Liver (tissue), 9 donors: ENCODE measurements around the gene CD276. TPM values are rescaled to one million over a fixed set of nuclear protein-coding genes. Genes with fewer than 3 reads are reported as not detected.

Experiments
- DNase-seq: peaks from one replicate; pipeline ENCODE4 v3.0.0-alpha.2; 2017; ENCODE audit warnings: low spot score
- H3K27ac ChIP-seq, 2 donors: one replicate each; pipeline ENCODE4 v1.7.0; 2013; ENCODE audit warnings: inconsistent platforms in 2 of 2, low read length in 2 of 2, control low read depth in 1 of 2, low read depth in 1 of 2, mild to moderate bottlenecking in 1 of 2
- H3K27me3 ChIP-seq, 4 donors: one replicate each; pipeline versions ENCODE4 v1.6.1 to v1.7.0; 2013; ENCODE audit warnings: low read length in 3 of 4, inconsistent platforms in 1 of 4, mild to moderate bottlenecking in 1 of 4, moderate library complexity in 1 of 4; ENCODE audit not compliant: control insufficient read depth in 4 of 4, insufficient read depth in 4 of 4
- H3K36me3 ChIP-seq, 4 donors: one replicate each; pipeline versions ENCODE4 v1.6.1 to v1.7.0; 2013; ENCODE audit warnings: low read length in 3 of 4, mild to moderate bottlenecking in 3 of 4, low read depth in 1 of 4, moderate library complexity in 1 of 4; ENCODE audit not compliant: control insufficient read depth in 4 of 4, insufficient read depth in 3 of 4
- H3K4me1 ChIP-seq, 4 donors: one replicate each; pipeline versions ENCODE4 v1.6.1 to v1.7.0; 2013; ENCODE audit warnings: low read length in 3 of 4, mild to moderate bottlenecking in 3 of 4, moderate library complexity in 1 of 4; ENCODE audit not compliant: control insufficient read depth in 4 of 4, insufficient read depth in 4 of 4
- H3K4me3 ChIP-seq, 3 donors: one replicate each; pipeline versions ENCODE4 v1.6.1 to v1.7.0; 2013; ENCODE audit warnings: low read length in 3 of 3, control low read depth in 1 of 3, low read depth in 1 of 3, mild to moderate bottlenecking in 1 of 3
- H3K9ac ChIP-seq, 2 donors: one replicate each; pipeline ENCODE4 v1.7.0; 2013; ENCODE audit warnings: low read length in 2 of 2, mild to moderate bottlenecking in 2 of 2, moderate library complexity in 2 of 2, control low read depth in 1 of 2, low read depth in 1 of 2
- H3K9me3 ChIP-seq, 4 donors: one replicate each; pipeline versions ENCODE4 v1.6.1 to v1.7.0; 2013; ENCODE audit warnings: low read length in 3 of 4; ENCODE audit not compliant: control insufficient read depth in 4 of 4
- ATF3 ChIP-seq: IDR thresholded peaks from 2 replicates; pipeline ENCODE4 v1.6.1; 2016; ENCODE audit warnings: antibody characterized with exemption
- CTCF ChIP-seq: fragments of 150-350 bp; IDR thresholded peaks from 2 replicates; pipeline ENCODE4 v1.5.1; 2017; ENCODE audit warnings: improper control_type of control experiment, low read depth, low read length; ENCODE audit not compliant: missing input control
- EGR1 ChIP-seq, 2 donors: IDR thresholded peaks; 2 replicates each; pipeline ENCODE4 v1.6.1; 2016 to 2018; ENCODE audit warnings: antibody characterized with exemption in 2 of 2, low read depth in 2 of 2
- FOXA1 ChIP-seq: IDR thresholded peaks from 2 replicates; pipeline ENCODE4 v1.6.1; 2016; ENCODE audit warnings: antibody characterized with exemption
- FOXA2 ChIP-seq: IDR thresholded peaks from 2 replicates; pipeline ENCODE4 v1.6.1; 2016; ENCODE audit warnings: antibody characterized with exemption
- GABPA ChIP-seq, 2 donors: IDR thresholded peaks in 1 of 2; conservative IDR thresholded peaks in 1 of 2; 2 replicates each; pipeline ENCODE4 v1.6.1; 2016; ENCODE audit warnings: antibody characterized with exemption in 2 of 2, mild to moderate bottlenecking in 1 of 2, moderate library complexity in 1 of 2
- HNF4A ChIP-seq, 2 donors: conservative IDR thresholded peaks; 2 replicates each; pipeline ENCODE4 v1.6.1; 2016; ENCODE audit warnings: antibody characterized with exemption in 2 of 2, mild to moderate bottlenecking in 2 of 2
- HNF4G ChIP-seq: IDR thresholded peaks from 2 replicates; pipeline ENCODE4 v1.6.1; 2016; ENCODE audit warnings: antibody characterized with exemption
- JUND ChIP-seq, 2 donors: IDR thresholded peaks; 2 replicates each; pipeline ENCODE4 v1.6.1; 2016; ENCODE audit warnings: antibody characterized with exemption in 2 of 2
- NR2F2 ChIP-seq: IDR thresholded peaks from 2 replicates; pipeline ENCODE4 v1.6.1; 2016; ENCODE audit warnings: antibody characterized with exemption
- RAD21 ChIP-seq, 2 donors: IDR thresholded peaks; 2 replicates each; pipeline ENCODE4 v1.6.1; 2016; ENCODE audit warnings: antibody characterized with exemption in 2 of 2, mild to moderate bottlenecking in 2 of 2
- RXRA ChIP-seq, 2 donors: IDR thresholded peaks; 2 replicates each; pipeline ENCODE4 v1.6.1; 2017 to 2018; ENCODE audit warnings: antibody characterized with exemption in 2 of 2, mild to moderate bottlenecking in 1 of 2
- SP1 ChIP-seq: IDR thresholded peaks from 2 replicates; pipeline ENCODE4 v1.6.1; 2018; ENCODE audit warnings: antibody characterized with exemption, mild to moderate bottlenecking
- TAF1 ChIP-seq: conservative IDR thresholded peaks from 2 replicates; pipeline ENCODE4 v1.6.1; 2016; ENCODE audit warnings: antibody characterized with exemption, mild to moderate bottlenecking
- YY1 ChIP-seq: IDR thresholded peaks from 2 replicates; pipeline ENCODE4 v1.6.1; 2016; ENCODE audit warnings: antibody characterized with exemption, mild to moderate bottlenecking
- WGBS: extraction: QIAGEN DNeasy Blood & Tissue Kit; methylation state at CpG from one replicate; pipeline ENCODE4 v1.1.7; 2013; 5-methylcytosine and 5-hydroxymethylcytosine counted together
- polyA plus RNA-seq, 2 donors: library from polyadenylated mRNA; stranded (reverse) in 1 of 2; unstranded in 1 of 2; fragments of 200-250 nt in 1 of 2; fragments of >200 nt in 1 of 2; fragmentation: Nextera tagmentation in 1 of 2; extraction: Ambion mirVana in 1 of 2; gene quantifications; one replicate each; pipeline versions ENCODE4 v1.2.1 to v1.2.3, GENCODE V29; 2013 to 2015
- total RNA-seq, 2 donors: library from RNA; depleted of rRNA; stranded (reverse); fragments of >200 nt; gene quantifications; one replicate each; pipeline ENCODE4 v1.2.3, GENCODE V29; 2014
- TF ChIP-seq, protein P1 (sequence below): IDR thresholded peaks from 2 replicates; pipeline ENCODE4 v1.6.1; 2016; ENCODE audit warnings: antibody characterized with exemption
- TF ChIP-seq, protein P2 (sequence below): IDR thresholded peaks from 2 replicates; pipeline ENCODE4 v1.6.1; 2016; ENCODE audit warnings: antibody characterized with exemption
- TF ChIP-seq, protein P3 (sequence below): IDR thresholded peaks from 2 replicates; pipeline ENCODE4 v1.6.1; 2016; ENCODE audit warnings: antibody characterized with exemption, mild to moderate bottlenecking
- donor health status: healthy.
- donor health status: healthy.
- donor health status: healthy.
- donor health status: healthy.
- donor health status: healthy.

Gene CD276
- total and polyA plus RNA-seq, 4 donors: 12.9 to 37.9 (median 25.1) TPM

- no peak overlapping the region for H3K4me3 ChIP-seq
- DNase-seq: peak; percentile 45
- H3K9me3 ChIP-seq: no peaks in the 10 kb centered on the region
- no peak overlapping the region for H3K9ac ChIP-seq
- H3K27ac ChIP-seq: peak overlapping the region; percentile 13 to 22
- H3K36me3 ChIP-seq: peaks cover 0 to 2% (median 0%) of the 10 kb centered on the region in 4 donors
- WGBS: 43% methylated on average over 9 of the region's 9 CpGs
- peaks cover 4 to 29% (median 18%) of the 10 kb centered on the region in 4 donors for H3K4me1 ChIP-seq
- TF ChIP-seq JUND (IDR thresholded peaks at IDR 0.05): no peak
- TF ChIP-seq SP1: peak; percentile 21
- TF ChIP-seq TAF1: no peak
- no peak for TF ChIP-seq HNF4A (conservative IDR thresholded peaks at IDR 0.05)
- no peak for TF ChIP-seq ATF3
- peak; percentile 49 to 65 for TF ChIP-seq GABPA (IDR thresholded peaks at IDR 0.05 in 1 of 2, conservative IDR thresholded peaks at IDR 0.05 in 1 of 2)
- no peak for TF ChIP-seq HNF4G
- no peak for TF ChIP-seq CTCF
- TF ChIP-seq NR2F2: peak; percentile 87
- TF ChIP-seq YY1: no peak
- TF ChIP-seq RAD21 (IDR thresholded peaks at IDR 0.05): peak in 1 of 2 donors; percentile 26
- TF ChIP-seq FOXA1: no peak
- TF ChIP-seq, protein P1, sequence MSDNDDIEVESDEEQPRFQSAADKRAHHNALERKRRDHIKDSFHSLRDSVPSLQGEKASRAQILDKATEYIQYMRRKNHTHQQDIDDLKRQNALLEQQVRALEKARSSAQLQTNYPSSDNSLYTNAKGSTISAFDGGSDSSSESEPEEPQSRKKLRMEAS: no peak
- no peak for TF ChIP-seq RXRA (IDR thresholded peaks at IDR 0.05)
- no peak for TF ChIP-seq EGR1 (IDR thresholded peaks at IDR 0.05; ENCODE audit: low read depth in 2 of 2)
- TF ChIP-seq, protein P2, sequence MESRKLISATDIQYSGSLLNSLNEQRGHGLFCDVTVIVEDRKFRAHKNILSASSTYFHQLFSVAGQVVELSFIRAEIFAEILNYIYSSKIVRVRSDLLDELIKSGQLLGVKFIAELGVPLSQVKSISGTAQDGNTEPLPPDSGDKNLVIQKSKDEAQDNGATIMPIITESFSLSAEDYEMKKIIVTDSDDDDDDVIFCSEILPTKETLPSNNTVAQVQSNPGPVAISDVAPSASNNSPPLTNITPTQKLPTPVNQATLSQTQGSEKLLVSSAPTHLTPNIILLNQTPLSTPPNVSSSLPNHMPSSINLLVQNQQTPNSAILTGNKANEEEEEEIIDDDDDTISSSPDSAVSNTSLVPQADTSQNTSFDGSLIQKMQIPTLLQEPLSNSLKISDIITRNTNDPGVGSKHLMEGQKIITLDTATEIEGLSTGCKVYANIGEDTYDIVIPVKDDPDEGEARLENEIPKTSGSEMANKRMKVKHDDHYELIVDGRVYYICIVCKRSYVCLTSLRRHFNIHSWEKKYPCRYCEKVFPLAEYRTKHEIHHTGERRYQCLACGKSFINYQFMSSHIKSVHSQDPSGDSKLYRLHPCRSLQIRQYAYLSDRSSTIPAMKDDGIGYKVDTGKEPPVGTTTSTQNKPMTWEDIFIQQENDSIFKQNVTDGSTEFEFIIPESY: no peak
- TF ChIP-seq, protein P3, sequence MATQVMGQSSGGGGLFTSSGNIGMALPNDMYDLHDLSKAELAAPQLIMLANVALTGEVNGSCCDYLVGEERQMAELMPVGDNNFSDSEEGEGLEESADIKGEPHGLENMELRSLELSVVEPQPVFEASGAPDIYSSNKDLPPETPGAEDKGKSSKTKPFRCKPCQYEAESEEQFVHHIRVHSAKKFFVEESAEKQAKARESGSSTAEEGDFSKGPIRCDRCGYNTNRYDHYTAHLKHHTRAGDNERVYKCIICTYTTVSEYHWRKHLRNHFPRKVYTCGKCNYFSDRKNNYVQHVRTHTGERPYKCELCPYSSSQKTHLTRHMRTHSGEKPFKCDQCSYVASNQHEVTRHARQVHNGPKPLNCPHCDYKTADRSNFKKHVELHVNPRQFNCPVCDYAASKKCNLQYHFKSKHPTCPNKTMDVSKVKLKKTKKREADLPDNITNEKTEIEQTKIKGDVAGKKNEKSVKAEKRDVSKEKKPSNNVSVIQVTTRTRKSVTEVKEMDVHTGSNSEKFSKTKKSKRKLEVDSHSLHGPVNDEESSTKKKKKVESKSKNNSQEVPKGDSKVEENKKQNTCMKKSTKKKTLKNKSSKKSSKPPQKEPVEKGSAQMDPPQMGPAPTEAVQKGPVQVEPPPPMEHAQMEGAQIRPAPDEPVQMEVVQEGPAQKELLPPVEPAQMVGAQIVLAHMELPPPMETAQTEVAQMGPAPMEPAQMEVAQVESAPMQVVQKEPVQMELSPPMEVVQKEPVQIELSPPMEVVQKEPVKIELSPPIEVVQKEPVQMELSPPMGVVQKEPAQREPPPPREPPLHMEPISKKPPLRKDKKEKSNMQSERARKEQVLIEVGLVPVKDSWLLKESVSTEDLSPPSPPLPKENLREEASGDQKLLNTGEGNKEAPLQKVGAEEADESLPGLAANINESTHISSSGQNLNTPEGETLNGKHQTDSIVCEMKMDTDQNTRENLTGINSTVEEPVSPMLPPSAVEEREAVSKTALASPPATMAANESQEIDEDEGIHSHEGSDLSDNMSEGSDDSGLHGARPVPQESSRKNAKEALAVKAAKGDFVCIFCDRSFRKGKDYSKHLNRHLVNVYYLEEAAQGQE: no peak
- TF ChIP-seq FOXA2: no peak
- H3K27me3 ChIP-seq: no peaks in the 10 kb centered on the region
These were observed 12.9 kb downstream of the CD276 start for GRCh38 chr15:73697033-73697467.
